GM12892 (cell line): Measurements from ENCODE around the gene LCN10.

Experiments
- POLR2A ChIP-seq: IDR thresholded peaks from 2 replicates; pipeline ENCODE4 v1.6.1; 2011; ENCODE audit warnings: low read depth, low read length, control low read depth
- POLR2AphosphoS5 ChIP-seq: IDR thresholded peaks from 2 replicates; pipeline ENCODE4 v1.6.1; 2011; ENCODE audit warnings: low read depth, low read length, control low read depth
- TAF1 ChIP-seq: IDR thresholded peaks from 2 replicates; pipeline ENCODE4 v1.6.1; 2011; ENCODE audit warnings: low read depth, mild to moderate bottlenecking, control low read depth, low read length, borderline replicate concordance

- TF ChIP-seq POLR2A: no peak
- TF ChIP-seq POLR2AphosphoS5: no peak
- no peak for TF ChIP-seq TAF1
Observed at GRCh38 chr9:136791516-136792276, 49.0 kb upstream of the LCN10 start.
